ENCODE results near the gene IKBIP. TPM values are rescaled to one million over a fixed set of nuclear protein-coding genes. Genes with fewer than 3 reads are reported as not detected.

IKBIP gene
- total RNA-seq, 1 experiment from 2014 or later: 16.5 TPM

DNA sequence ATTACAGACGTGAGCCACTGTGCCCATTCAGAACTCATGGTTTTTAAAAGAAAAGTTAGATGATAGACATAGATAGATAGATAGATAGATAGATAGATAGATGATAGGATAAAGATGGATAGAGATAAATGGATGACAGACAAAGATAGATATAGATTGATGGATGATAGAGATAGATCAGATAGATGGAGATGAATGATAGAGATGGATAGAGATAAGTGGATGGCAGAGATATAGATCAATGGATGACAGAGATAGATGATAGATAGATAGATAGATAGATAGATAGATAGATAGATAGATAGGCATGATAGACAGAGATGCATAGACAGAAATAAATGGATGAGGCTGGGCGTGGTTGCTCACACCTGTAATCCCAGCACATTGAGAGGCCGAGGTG is 64.8 kb downstream of the IKBIP start:
- Histone ChIP-seq H3K23me2 (ENCODE audit: insufficient read length, low read depth, low read length, poor library complexity, severe bottlenecking) (no peaks in the 10 kb centered on the region), H2BK15ac (ENCODE audit: low read depth, low read length) (no peak overlapping the region), H2AFZ (ENCODE audit: low read length) (no peak overlapping the region), H3K27me3 (ENCODE audit: insufficient read depth, low read length) (no peaks in the 10 kb centered on the region; the same call in 1 of the 2 replicates), H4K5ac (ENCODE audit: insufficient read length, low read depth, low read length) (no peak overlapping the region), H3K14ac (ENCODE audit: insufficient read depth, low read length) (no peak overlapping the region), H2AK5ac (ENCODE audit: insufficient read length, low read length) (no peak overlapping the region), H3K79me1 (ENCODE audit: insufficient read depth, low read depth, low read length, poor library complexity, severe bottlenecking) (no peaks in the 10 kb centered on the region), H3K4me1 (ENCODE audit: insufficient read depth, low read length) (no peaks in the 10 kb centered on the region), H3K9me3 (ENCODE audit: control insufficient read depth, low read depth, low read length) (no peaks in the 10 kb centered on the region), H4K91ac (ENCODE audit: insufficient read length, low read depth, low read length) (no peak overlapping the region), H3T11ph (ENCODE audit: low read length) (no peak overlapping the region), H3K18ac (ENCODE audit: insufficient read length, low read depth, low read length) (no peak overlapping the region), H4K8ac (replicated peaks; ENCODE audit: insufficient read length, low read depth, low read length) (no peak overlapping the region), H2BK20ac (ENCODE audit: low read depth, low read length, poor library complexity, severe bottlenecking) (no peak overlapping the region), H3K4me2 (ENCODE audit: insufficient read depth, insufficient read length, low read length) (no peak overlapping the region), H3K79me2 (ENCODE audit: insufficient read depth, low read length) (no peaks in the 10 kb centered on the region), H2BK120ac (ENCODE audit: low read depth, low read length, poor library complexity, severe bottlenecking) (no peak overlapping the region), H4K20me1 (ENCODE audit: control insufficient read depth, insufficient read depth, insufficient read length) (no peaks in the 10 kb centered on the region), H2BK12ac (ENCODE audit: insufficient read length, low read depth, low read length) (no peak overlapping the region), H3K56ac (ENCODE audit: insufficient read length, low read depth, low read length) (no peak overlapping the region), H3K9ac (ENCODE audit: extremely low read depth, insufficient read length, low read length) (no peak overlapping the region), H3K4ac (ENCODE audit: low read depth, low read length) (no peak overlapping the region), H2BK5ac (ENCODE audit: insufficient read length, low read length) (no peak overlapping the region), H3K23ac (ENCODE audit: insufficient read length, low read depth, low read length) (no peak overlapping the region), H3K27ac (ENCODE audit: insufficient read length, low read depth, low read length) (no peak overlapping the region)
- WGBS (ENCODE audit: extremely low coverage, insufficient read length, low lambda C conversion rate): no CpG with 5 or more reads among the region's 3 CpGs
- no peak overlapping the region for H3K4me3 Mint-ChIP-seq
- DNase-seq: no peak
- no peaks in the 10 kb centered on the region for H3K36me3 Mint-ChIP-seq (ENCODE audit: insufficient read depth in 1 of 3, low read depth in 3 of 3)
- H3K27ac Mint-ChIP-seq: no peak overlapping the region
- H3K4me1 Mint-ChIP-seq: no peaks in the 10 kb centered on the region
- H3K9me3 Mint-ChIP-seq: no peaks in the 10 kb centered on the region
- H3K27me3 Mint-ChIP-seq (ENCODE audit: low read depth): no peaks in the 10 kb centered on the region; the same call in 1 of the 2 replicates
- TF ChIP-seq, protein P1, sequence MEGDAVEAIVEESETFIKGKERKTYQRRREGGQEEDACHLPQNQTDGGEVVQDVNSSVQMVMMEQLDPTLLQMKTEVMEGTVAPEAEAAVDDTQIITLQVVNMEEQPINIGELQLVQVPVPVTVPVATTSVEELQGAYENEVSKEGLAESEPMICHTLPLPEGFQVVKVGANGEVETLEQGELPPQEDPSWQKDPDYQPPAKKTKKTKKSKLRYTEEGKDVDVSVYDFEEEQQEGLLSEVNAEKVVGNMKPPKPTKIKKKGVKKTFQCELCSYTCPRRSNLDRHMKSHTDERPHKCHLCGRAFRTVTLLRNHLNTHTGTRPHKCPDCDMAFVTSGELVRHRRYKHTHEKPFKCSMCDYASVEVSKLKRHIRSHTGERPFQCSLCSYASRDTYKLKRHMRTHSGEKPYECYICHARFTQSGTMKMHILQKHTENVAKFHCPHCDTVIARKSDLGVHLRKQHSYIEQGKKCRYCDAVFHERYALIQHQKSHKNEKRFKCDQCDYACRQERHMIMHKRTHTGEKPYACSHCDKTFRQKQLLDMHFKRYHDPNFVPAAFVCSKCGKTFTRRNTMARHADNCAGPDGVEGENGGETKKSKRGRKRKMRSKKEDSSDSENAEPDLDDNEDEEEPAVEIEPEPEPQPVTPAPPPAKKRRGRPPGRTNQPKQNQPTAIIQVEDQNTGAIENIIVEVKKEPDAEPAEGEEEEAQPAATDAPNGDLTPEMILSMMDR (conservative IDR thresholded peaks at IDR 0.05): no peak

Measured in H9 (cell line).